ENCODE results near the gene NBEA.

- TF ChIP-seq POLR2AphosphoS5 (IDR thresholded peaks at IDR 0.05; ENCODE audit: low read depth) (no peak), EZH2phosphoT487 (IDR thresholded peaks at IDR 0.05; ENCODE audit: unreplicated experiment) (no peak)
Observed at GRCh38 chr13:35700671-35701070, 758.6 kb downstream of the NBEA start.

All from GM23338 (cell line).